ENCODE results near the gene OPRL1. TPM values are rescaled to one million over a fixed set of nuclear protein-coding genes. Genes with fewer than 3 reads are reported as not detected.

Gene OPRL1
- total and polyA plus RNA-seq, 2 donors (not counting 1 experiment from before 2014, with no cell fraction given): 3.5 to 6.2 TPM

DNA sequence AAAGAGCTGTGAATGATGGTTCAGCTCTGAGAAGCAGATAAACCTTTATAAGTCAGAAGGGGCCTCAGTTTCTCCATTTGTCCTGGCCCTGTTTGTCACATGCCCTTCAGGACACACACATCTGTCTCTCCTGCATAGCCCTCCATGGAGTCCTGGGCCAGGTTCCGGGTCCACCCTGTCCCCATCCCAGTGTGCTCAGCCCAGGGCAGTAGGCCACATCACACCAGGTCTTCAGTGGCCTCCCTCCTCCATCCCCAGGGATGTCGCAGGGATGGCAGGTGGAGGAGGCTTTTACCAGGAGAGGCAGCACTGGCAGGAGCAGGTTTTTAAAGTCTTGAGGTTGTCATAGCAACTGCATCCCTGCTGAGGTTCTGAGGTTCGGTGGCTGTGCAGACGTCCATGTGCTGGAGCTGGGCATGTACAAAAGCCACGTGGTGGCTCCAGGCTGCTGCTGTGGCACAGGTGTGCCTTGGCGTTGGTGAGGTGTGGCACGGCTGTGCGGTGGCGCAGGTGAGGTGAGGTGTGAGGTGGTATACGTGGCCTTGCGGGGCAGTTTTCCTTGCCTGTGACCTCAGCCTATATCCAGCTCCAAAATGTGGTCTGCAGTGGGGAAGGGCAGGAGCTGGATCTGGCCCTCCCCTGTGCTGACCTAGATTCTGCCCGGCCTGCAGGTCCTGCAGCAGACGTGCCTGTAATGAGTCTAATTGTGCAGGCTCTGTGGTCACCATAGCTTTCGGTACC is 35.5 kb downstream of the OPRL1 start:
- no peak overlapping the region for H3K9ac ChIP-seq (ENCODE audit: low read length)
- H3K4me3 ChIP-seq (ENCODE audit: control extremely low read depth in 1 of 5, extremely low read depth in 1 of 5, insufficient read depth in 1 of 5, low read depth in 2 of 5, low read length in 4 of 5): no peak overlapping the region
- no peaks in the 10 kb centered on the region for H4K20me1 ChIP-seq (ENCODE audit: control insufficient read depth, insufficient read depth, low read length, poor library complexity, severe bottlenecking)
- no peak overlapping the region for H3K27ac ChIP-seq (ENCODE audit: low read length in 2 of 2)
- Mint-ChIP-seq H3K4me1 (peaks cover 16% of the 10 kb centered on the region), H3K9me3 (ENCODE audit: insufficient read depth) (no peaks in the 10 kb centered on the region), H3K4me3 (no peak overlapping the region), H3K27ac (no peak overlapping the region), H3K27me3 (no peaks in the 10 kb centered on the region)
- 89% methylated on average over 11 of the region's 14 CpGs for WGBS (ENCODE audit: insufficient coverage)
- POLR2A ChIA-PET: no interaction called here
- H3K4me1 ChIP-seq (ENCODE audit: control insufficient read depth in 2 of 2, insufficient read depth in 2 of 2, low read length in 2 of 2): peaks cover 4 to 19% of the 10 kb centered on the region in 2 donors
- no peaks in the 10 kb centered on the region for H3K9me3 ChIP-seq (ENCODE audit: control extremely low read depth in 1 of 3, control insufficient read depth in 2 of 3, insufficient read depth in 1 of 3, low read length in 2 of 3)
- CTCF ChIA-PET: interaction anchor here (1.4 to 9.2 kb wide), 4 partner anchors 14 to 77 kb away, joined by 3 to 220 read pairs (median 11); partner anchors contain the start of genes LKAAEAR1, OPRL1 and RGS19
- intact Hi-C loops (cut with micrococcal nuclease): no loop called here
- H3K79me2 ChIP-seq (ENCODE audit: control insufficient read depth, insufficient read depth, low read length): no peaks in the 10 kb centered on the region
- no peak for TF ChIP-seq EZH2 (IDR thresholded peaks at IDR 0.05; ENCODE audit: borderline replicate concordance, insufficient read depth, low read depth, low read length, poor library complexity, severe bottlenecking)
- TF ChIP-seq, protein P1, sequence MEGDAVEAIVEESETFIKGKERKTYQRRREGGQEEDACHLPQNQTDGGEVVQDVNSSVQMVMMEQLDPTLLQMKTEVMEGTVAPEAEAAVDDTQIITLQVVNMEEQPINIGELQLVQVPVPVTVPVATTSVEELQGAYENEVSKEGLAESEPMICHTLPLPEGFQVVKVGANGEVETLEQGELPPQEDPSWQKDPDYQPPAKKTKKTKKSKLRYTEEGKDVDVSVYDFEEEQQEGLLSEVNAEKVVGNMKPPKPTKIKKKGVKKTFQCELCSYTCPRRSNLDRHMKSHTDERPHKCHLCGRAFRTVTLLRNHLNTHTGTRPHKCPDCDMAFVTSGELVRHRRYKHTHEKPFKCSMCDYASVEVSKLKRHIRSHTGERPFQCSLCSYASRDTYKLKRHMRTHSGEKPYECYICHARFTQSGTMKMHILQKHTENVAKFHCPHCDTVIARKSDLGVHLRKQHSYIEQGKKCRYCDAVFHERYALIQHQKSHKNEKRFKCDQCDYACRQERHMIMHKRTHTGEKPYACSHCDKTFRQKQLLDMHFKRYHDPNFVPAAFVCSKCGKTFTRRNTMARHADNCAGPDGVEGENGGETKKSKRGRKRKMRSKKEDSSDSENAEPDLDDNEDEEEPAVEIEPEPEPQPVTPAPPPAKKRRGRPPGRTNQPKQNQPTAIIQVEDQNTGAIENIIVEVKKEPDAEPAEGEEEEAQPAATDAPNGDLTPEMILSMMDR (IDR thresholded peaks at IDR 0.05): no peak
- DNase-seq (no peak), ATAC-seq (ENCODE audit: low read depth) (no peak)
- H3K36me3 ChIP-seq (replicated peaks in 1 of 2; ENCODE audit: control extremely low read depth in 1 of 2, control insufficient read depth in 1 of 2, extremely low read depth in 1 of 2, insufficient read depth in 2 of 2, low read length in 1 of 2): no peaks in the 10 kb centered on the region
- H3K4me2 ChIP-seq (replicated peaks; ENCODE audit: low read depth, low read length, poor library complexity, severe bottlenecking): no peak overlapping the region
- no peak overlapping the region for H2AFZ ChIP-seq (ENCODE audit: insufficient read depth, low read depth, low read length, poor library complexity, severe bottlenecking)
- no peaks in the 10 kb centered on the region for H3K27me3 ChIP-seq (replicated peaks in 1 of 4; ENCODE audit: control extremely low read depth in 1 of 4, control insufficient read depth in 3 of 4, insufficient read depth in 4 of 4, low read length in 3 of 4)

DNA sequence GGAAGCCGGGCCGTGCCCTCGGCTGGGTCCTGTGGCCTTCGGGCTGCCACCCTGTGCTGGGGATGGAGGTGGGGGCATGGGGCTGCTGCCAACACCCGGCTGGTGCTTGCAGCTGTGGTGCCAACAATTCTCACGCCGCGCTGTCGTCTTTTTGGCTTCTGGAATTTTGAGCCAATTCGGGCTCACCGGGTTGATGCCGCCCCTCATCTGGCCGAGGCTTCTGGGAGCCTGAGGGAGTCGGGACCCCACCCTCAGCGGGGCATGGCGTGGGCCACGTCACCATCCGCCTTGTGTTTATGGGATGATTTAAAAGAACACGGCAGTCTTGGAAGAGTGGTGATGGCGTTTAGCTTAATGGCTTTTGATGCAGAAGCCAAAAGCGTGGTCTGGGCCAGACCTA is 36.1 kb downstream of the OPRL1 start:
- H3K9ac ChIP-seq (ENCODE audit: low read length): no peak overlapping the region
- Mint-ChIP-seq H3K27me3 (no peaks in the 10 kb centered on the region), H3K4me3 (no peak overlapping the region), H3K27ac (no peak overlapping the region), H3K4me1 (peaks cover 19% of the 10 kb centered on the region), H3K9me3 (ENCODE audit: insufficient read depth) (no peaks in the 10 kb centered on the region)
- H3K27ac ChIP-seq (ENCODE audit: low read length in 2 of 2): no peak overlapping the region
- CTCF ChIA-PET: interaction anchor here (1.4 to 9.2 kb wide), 3 partner anchors 15 to 74 kb away, joined by 3 to 220 read pairs (median 19); partner anchors contain the start of genes LKAAEAR1, OPRL1 and RGS19
- H3K4me3 ChIP-seq (ENCODE audit: control extremely low read depth in 1 of 5, extremely low read depth in 1 of 5, insufficient read depth in 1 of 5, low read depth in 2 of 5, low read length in 4 of 5): no peak overlapping the region
- no peak for DNase-seq
- H3K36me3 ChIP-seq (replicated peaks in 1 of 2; ENCODE audit: control extremely low read depth in 1 of 2, control insufficient read depth in 1 of 2, extremely low read depth in 1 of 2, insufficient read depth in 2 of 2, low read length in 1 of 2): no peaks in the 10 kb centered on the region
- no peaks in the 10 kb centered on the region for H4K20me1 ChIP-seq (ENCODE audit: control insufficient read depth, insufficient read depth, low read length, poor library complexity, severe bottlenecking)
- POLR2A ChIA-PET: no interaction called here
- peaks cover 4 to 24% of the 10 kb centered on the region in 2 donors for H3K4me1 ChIP-seq (ENCODE audit: control insufficient read depth in 2 of 2, insufficient read depth in 2 of 2, low read length in 2 of 2)
- no peak overlapping the region for H3K4me2 ChIP-seq (replicated peaks; ENCODE audit: low read depth, low read length, poor library complexity, severe bottlenecking)
- TF ChIP-seq, protein P1 (IDR thresholded peaks at IDR 0.05): no peak
- no peak for TF ChIP-seq EZH2 (IDR thresholded peaks at IDR 0.05; ENCODE audit: borderline replicate concordance, insufficient read depth, low read depth, low read length, poor library complexity, severe bottlenecking)
- H2AFZ ChIP-seq (ENCODE audit: insufficient read depth, low read depth, low read length, poor library complexity, severe bottlenecking): no peak overlapping the region
- H3K9me3 ChIP-seq (ENCODE audit: control extremely low read depth in 1 of 3, control insufficient read depth in 2 of 3, insufficient read depth in 1 of 3, low read length in 2 of 3): no peaks in the 10 kb centered on the region
- 97% methylated on average over 21 of the region's 21 CpGs for WGBS (ENCODE audit: insufficient coverage)
- intact Hi-C loops (cut with micrococcal nuclease): no loop called here
- H3K79me2 ChIP-seq (ENCODE audit: control insufficient read depth, insufficient read depth, low read length): no peaks in the 10 kb centered on the region
- H3K27me3 ChIP-seq (replicated peaks in 1 of 4; ENCODE audit: control extremely low read depth in 1 of 4, control insufficient read depth in 3 of 4, insufficient read depth in 4 of 4, low read length in 3 of 4): no peaks in the 10 kb centered on the region
- no peak for ATAC-seq (ENCODE audit: low read depth)

Measured in B cell (primary cell).